Liver (tissue), 9 donors: Measurements from ENCODE around the gene CNNM2. TPM values are rescaled to one million over a fixed set of nuclear protein-coding genes. Genes with fewer than 3 reads are reported as not detected.
"Not testable (repeated sequence)": the region's sequence is repeated elsewhere in the genome, so short reads cannot be mapped to it uniquely, and the experiment has no call there.

Experiments
- DNase-seq: peaks from one replicate; pipeline ENCODE4 v3.0.0-alpha.2; 2017; ENCODE audit warnings: low spot score
- H3K27ac ChIP-seq, 2 donors: one replicate each; pipeline ENCODE4 v1.7.0; 2013; ENCODE audit warnings: inconsistent platforms in 2 of 2, low read length in 2 of 2, control low read depth in 1 of 2, low read depth in 1 of 2, mild to moderate bottlenecking in 1 of 2
- H3K27me3 ChIP-seq, 4 donors: one replicate each; pipeline versions ENCODE4 v1.6.1 to v1.7.0; 2013; ENCODE audit warnings: low read length in 3 of 4, inconsistent platforms in 1 of 4, mild to moderate bottlenecking in 1 of 4, moderate library complexity in 1 of 4; ENCODE audit not compliant: control insufficient read depth in 4 of 4, insufficient read depth in 4 of 4
- H3K36me3 ChIP-seq, 4 donors: one replicate each; pipeline versions ENCODE4 v1.6.1 to v1.7.0; 2013; ENCODE audit warnings: low read length in 3 of 4, mild to moderate bottlenecking in 3 of 4, low read depth in 1 of 4, moderate library complexity in 1 of 4; ENCODE audit not compliant: control insufficient read depth in 4 of 4, insufficient read depth in 3 of 4
- H3K4me1 ChIP-seq, 4 donors: one replicate each; pipeline versions ENCODE4 v1.6.1 to v1.7.0; 2013; ENCODE audit warnings: low read length in 3 of 4, mild to moderate bottlenecking in 3 of 4, moderate library complexity in 1 of 4; ENCODE audit not compliant: control insufficient read depth in 4 of 4, insufficient read depth in 4 of 4
- H3K4me3 ChIP-seq, 3 donors: one replicate each; pipeline versions ENCODE4 v1.6.1 to v1.7.0; 2013; ENCODE audit warnings: low read length in 3 of 3, control low read depth in 1 of 3, low read depth in 1 of 3, mild to moderate bottlenecking in 1 of 3
- H3K9ac ChIP-seq, 2 donors: one replicate each; pipeline ENCODE4 v1.7.0; 2013; ENCODE audit warnings: low read length in 2 of 2, mild to moderate bottlenecking in 2 of 2, moderate library complexity in 2 of 2, control low read depth in 1 of 2, low read depth in 1 of 2
- H3K9me3 ChIP-seq, 4 donors: one replicate each; pipeline versions ENCODE4 v1.6.1 to v1.7.0; 2013; ENCODE audit warnings: low read length in 3 of 4; ENCODE audit not compliant: control insufficient read depth in 4 of 4
- EGR1 ChIP-seq, 2 donors: IDR thresholded peaks; 2 replicates each; pipeline ENCODE4 v1.6.1; 2016 to 2018; ENCODE audit warnings: antibody characterized with exemption in 2 of 2, low read depth in 2 of 2
- FOXA1 ChIP-seq: IDR thresholded peaks from 2 replicates; pipeline ENCODE4 v1.6.1; 2016; ENCODE audit warnings: antibody characterized with exemption
- FOXA2 ChIP-seq: IDR thresholded peaks from 2 replicates; pipeline ENCODE4 v1.6.1; 2016; ENCODE audit warnings: antibody characterized with exemption
- GABPA ChIP-seq, 2 donors: IDR thresholded peaks in 1 of 2; conservative IDR thresholded peaks in 1 of 2; 2 replicates each; pipeline ENCODE4 v1.6.1; 2016; ENCODE audit warnings: antibody characterized with exemption in 2 of 2, mild to moderate bottlenecking in 1 of 2, moderate library complexity in 1 of 2
- HNF4G ChIP-seq: IDR thresholded peaks from 2 replicates; pipeline ENCODE4 v1.6.1; 2016; ENCODE audit warnings: antibody characterized with exemption
- JUND ChIP-seq, 2 donors: IDR thresholded peaks; 2 replicates each; pipeline ENCODE4 v1.6.1; 2016; ENCODE audit warnings: antibody characterized with exemption in 2 of 2
- MAX ChIP-seq: IDR thresholded peaks from 2 replicates; pipeline ENCODE4 v1.6.1; 2016; ENCODE audit warnings: antibody characterized with exemption
- NR2F2 ChIP-seq: IDR thresholded peaks from 2 replicates; pipeline ENCODE4 v1.6.1; 2016; ENCODE audit warnings: antibody characterized with exemption
- RAD21 ChIP-seq, 2 donors: IDR thresholded peaks; 2 replicates each; pipeline ENCODE4 v1.6.1; 2016; ENCODE audit warnings: antibody characterized with exemption in 2 of 2, mild to moderate bottlenecking in 2 of 2
- REST ChIP-seq: IDR thresholded peaks from 2 replicates; pipeline ENCODE4 v1.6.1; 2016; ENCODE audit warnings: antibody characterized with exemption, mild to moderate bottlenecking
- RXRA ChIP-seq, 2 donors: IDR thresholded peaks; 2 replicates each; pipeline ENCODE4 v1.6.1; 2017 to 2018; ENCODE audit warnings: antibody characterized with exemption in 2 of 2, mild to moderate bottlenecking in 1 of 2
- SP1 ChIP-seq: IDR thresholded peaks from 2 replicates; pipeline ENCODE4 v1.6.1; 2018; ENCODE audit warnings: antibody characterized with exemption, mild to moderate bottlenecking
- TAF1 ChIP-seq: conservative IDR thresholded peaks from 2 replicates; pipeline ENCODE4 v1.6.1; 2016; ENCODE audit warnings: antibody characterized with exemption, mild to moderate bottlenecking
- YY1 ChIP-seq: IDR thresholded peaks from 2 replicates; pipeline ENCODE4 v1.6.1; 2016; ENCODE audit warnings: antibody characterized with exemption, mild to moderate bottlenecking
- ZBTB33 ChIP-seq: IDR thresholded peaks from 2 replicates; pipeline ENCODE4 v1.6.1; 2016; ENCODE audit warnings: antibody characterized with exemption
- WGBS: extraction: QIAGEN DNeasy Blood & Tissue Kit; methylation state at CpG from one replicate; pipeline ENCODE4 v1.1.7; 2013; 5-methylcytosine and 5-hydroxymethylcytosine counted together
- polyA plus RNA-seq, 2 donors: library from polyadenylated mRNA; stranded (reverse) in 1 of 2; unstranded in 1 of 2; fragments of 200-250 nt in 1 of 2; fragments of >200 nt in 1 of 2; fragmentation: Nextera tagmentation in 1 of 2; extraction: Ambion mirVana in 1 of 2; gene quantifications; one replicate each; pipeline versions ENCODE4 v1.2.1 to v1.2.3, GENCODE V29; 2013 to 2015
- total RNA-seq, 2 donors: library from RNA; depleted of rRNA; stranded (reverse); fragments of >200 nt; gene quantifications; one replicate each; pipeline ENCODE4 v1.2.3, GENCODE V29; 2014
- donor health status: healthy.
- donor health status: healthy.
- donor health status: healthy.
- donor health status: healthy.
- donor health status: healthy.

The CNNM2 gene
- total and polyA plus RNA-seq, 4 donors: 2.0 to 10.8 (median 6.9) TPM

- H3K36me3 ChIP-seq: peaks cover 0 to 5% (median 1%) of the 10 kb centered on the region in 4 donors
These were observed 209.1 kb downstream of the CNNM2 start for GRCh38 chr10:103127241-103127640.

GRCh38 chr10:103130180-103130579 lies 212.1 kb downstream of the CNNM2 start:
- not testable (repeated sequence) for H3K27me3 ChIP-seq, H3K9me3 ChIP-seq, H3K4me1 ChIP-seq, H3K36me3 ChIP-seq, H3K9ac ChIP-seq, H3K4me3 ChIP-seq, DNase-seq, H3K27ac ChIP-seq
- 73% methylated on average over 4 of the region's 5 CpGs for WGBS

More at GRCh38 chr10:103127241-103127640, 209.1 kb downstream of the CNNM2 start:
- 97% methylated on average over 1 of the region's 1 CpG for WGBS
- H3K27ac ChIP-seq: no peak overlapping the region
- H3K4me3 ChIP-seq: no peak overlapping the region
- H3K9ac ChIP-seq: no peak overlapping the region
- no peaks in the 10 kb centered on the region for H3K9me3 ChIP-seq
- no peaks in the 10 kb centered on the region for H3K27me3 ChIP-seq
- TF ChIP-seq YY1: no peak
- no peak for TF ChIP-seq MAX
- no peak for TF ChIP-seq NR2F2
- no peak for TF ChIP-seq ZBTB33
- TF ChIP-seq GABPA (IDR thresholded peaks at IDR 0.05 in 1 of 2, conservative IDR thresholded peaks at IDR 0.05 in 1 of 2): no peak
- no peak for TF ChIP-seq RXRA (IDR thresholded peaks at IDR 0.05)
- TF ChIP-seq RAD21 (IDR thresholded peaks at IDR 0.05): no peak
- TF ChIP-seq FOXA2: no peak
- TF ChIP-seq EGR1 (IDR thresholded peaks at IDR 0.05; ENCODE audit: low read depth in 2 of 2): no peak
- TF ChIP-seq SP1: no peak
- TF ChIP-seq TAF1: no peak
- TF ChIP-seq JUND (IDR thresholded peaks at IDR 0.05): no peak
- TF ChIP-seq REST: no peak
- peaks cover 8 to 26% (median 19%) of the 10 kb centered on the region in 4 donors for H3K4me1 ChIP-seq
- no peak for DNase-seq

- no peaks in the 10 kb centered on the region for H3K9me3 ChIP-seq
- peaks cover 0 to 7% (median 4%) of the 10 kb centered on the region in 4 donors for H3K36me3 ChIP-seq
- no peak overlapping the region for H3K9ac ChIP-seq
- H3K4me3 ChIP-seq: no peak overlapping the region
- H3K4me1 ChIP-seq: no peaks in the 10 kb centered on the region
- no peak for DNase-seq
- 53% methylated on average over 1 of the region's 1 CpG for WGBS
- H3K27me3 ChIP-seq: no peaks in the 10 kb centered on the region
- H3K27ac ChIP-seq: no peak overlapping the region
- TF ChIP-seq SP1: no peak
- no peak for TF ChIP-seq ZBTB33
- TF ChIP-seq REST: no peak
- no peak for TF ChIP-seq HNF4G
- no peak for TF ChIP-seq EGR1 (IDR thresholded peaks at IDR 0.05; ENCODE audit: low read depth in 2 of 2)
- no peak for TF ChIP-seq FOXA2
- no peak for TF ChIP-seq NR2F2
- no peak for TF ChIP-seq FOXA1
These were observed 212.8 kb downstream of the CNNM2 start for GRCh38 chr10:103130910-103131309.
